Measurements from ENCODE around the gene MUTYH.
A peak's percentile ranks its signal among the peaks of the same experiment; 100 is the strongest.
"Not testable (repeated sequence)": the region's sequence is repeated elsewhere in the genome, so short reads cannot be mapped to it uniquely, and the experiment has no call there.

Gene MUTYH

DNA sequence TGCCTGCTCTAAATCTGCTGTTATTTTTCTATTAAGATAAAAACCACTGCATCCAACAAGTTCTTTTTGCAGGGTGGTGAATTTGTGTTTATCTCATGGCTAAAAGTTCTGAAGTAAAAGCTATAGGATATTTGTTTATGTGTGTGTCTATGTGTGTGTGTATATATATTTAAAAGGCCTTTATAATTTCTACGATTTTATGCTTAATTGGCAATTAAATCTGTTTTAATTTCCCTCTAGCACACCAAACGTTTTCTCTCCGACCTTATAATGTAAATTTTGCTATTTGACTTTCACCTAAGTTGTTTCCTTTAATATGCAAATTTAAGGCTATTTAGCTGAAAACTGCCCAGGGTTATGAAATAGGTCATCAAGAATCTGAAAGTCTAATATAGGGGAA, 33.3 kb downstream of the MUTYH start:
- H3K4me3 Mint-ChIP-seq, result no peak overlapping the region
- H3K27ac Mint-ChIP-seq, result peak overlapping the region; percentile 77
- H3K4me1 Mint-ChIP-seq, result peaks cover 37% of the 10 kb centered on the region
- H3K9me3 Mint-ChIP-seq, result no peaks in the 10 kb centered on the region
- H3K27me3 Mint-ChIP-seq, result no peaks in the 10 kb centered on the region
- no peaks in the 10 kb centered on the region for H3K36me3 Mint-ChIP-seq

DNA sequence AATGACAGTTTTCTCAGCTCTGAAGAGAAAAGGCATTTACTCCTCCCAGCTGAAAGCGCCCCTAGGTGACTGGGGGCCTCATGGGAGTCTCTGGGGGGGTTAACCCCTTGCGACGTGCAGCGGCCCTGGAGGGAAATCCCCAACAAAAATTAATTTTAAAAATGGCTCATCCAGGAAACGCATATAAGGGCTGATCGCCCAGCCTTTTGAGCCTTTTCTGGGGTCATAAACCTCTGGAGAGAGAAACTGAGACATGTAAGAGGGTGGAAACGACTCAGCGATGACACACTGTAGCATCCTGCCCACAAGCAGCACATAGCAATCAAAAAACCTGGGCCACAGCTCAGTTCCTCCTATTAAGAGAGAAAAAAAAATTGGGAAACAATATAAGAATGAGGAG, 33.9 kb downstream of the MUTYH start:
- H3K4me3 Mint-ChIP-seq, result peak overlapping the region; percentile 48
- H3K4me1 Mint-ChIP-seq, result peaks cover 41% of the 10 kb centered on the region
- H3K9me3 Mint-ChIP-seq, result no peaks in the 10 kb centered on the region
- H3K27ac Mint-ChIP-seq, result peak overlapping the region; percentile 57
- H3K27me3 Mint-ChIP-seq, result no peaks in the 10 kb centered on the region
- no peaks in the 10 kb centered on the region for H3K36me3 Mint-ChIP-seq

DNA sequence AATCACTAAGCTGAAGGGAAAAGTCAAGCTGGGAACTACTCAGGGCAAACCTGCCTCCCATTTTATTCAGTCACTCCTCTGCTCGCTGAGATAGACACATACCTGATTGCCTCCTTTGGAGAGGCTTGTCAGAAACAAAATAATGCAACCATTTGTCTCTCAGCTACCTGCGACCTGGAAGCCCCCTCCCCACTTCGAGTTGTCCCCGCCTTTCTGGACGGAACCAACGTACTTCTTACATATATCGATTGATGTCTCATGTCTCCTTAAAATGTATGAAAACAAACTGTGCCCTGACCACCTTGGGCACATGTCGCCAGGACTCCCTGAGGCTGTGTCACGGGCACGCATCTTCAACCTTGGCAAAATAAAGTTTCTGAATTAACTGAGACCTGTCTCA, 35.0 kb downstream of the MUTYH start:
- H3K27ac Mint-ChIP-seq, result peak overlapping the region; percentile 65
- no peaks in the 10 kb centered on the region for H3K9me3 Mint-ChIP-seq
- peaks cover 45% of the 10 kb centered on the region for H3K4me1 Mint-ChIP-seq
- H3K36me3 Mint-ChIP-seq, result no peaks in the 10 kb centered on the region
- H3K27me3 Mint-ChIP-seq, result no peaks in the 10 kb centered on the region
- peak overlapping the region; percentile 82 for H3K4me3 Mint-ChIP-seq

DNA sequence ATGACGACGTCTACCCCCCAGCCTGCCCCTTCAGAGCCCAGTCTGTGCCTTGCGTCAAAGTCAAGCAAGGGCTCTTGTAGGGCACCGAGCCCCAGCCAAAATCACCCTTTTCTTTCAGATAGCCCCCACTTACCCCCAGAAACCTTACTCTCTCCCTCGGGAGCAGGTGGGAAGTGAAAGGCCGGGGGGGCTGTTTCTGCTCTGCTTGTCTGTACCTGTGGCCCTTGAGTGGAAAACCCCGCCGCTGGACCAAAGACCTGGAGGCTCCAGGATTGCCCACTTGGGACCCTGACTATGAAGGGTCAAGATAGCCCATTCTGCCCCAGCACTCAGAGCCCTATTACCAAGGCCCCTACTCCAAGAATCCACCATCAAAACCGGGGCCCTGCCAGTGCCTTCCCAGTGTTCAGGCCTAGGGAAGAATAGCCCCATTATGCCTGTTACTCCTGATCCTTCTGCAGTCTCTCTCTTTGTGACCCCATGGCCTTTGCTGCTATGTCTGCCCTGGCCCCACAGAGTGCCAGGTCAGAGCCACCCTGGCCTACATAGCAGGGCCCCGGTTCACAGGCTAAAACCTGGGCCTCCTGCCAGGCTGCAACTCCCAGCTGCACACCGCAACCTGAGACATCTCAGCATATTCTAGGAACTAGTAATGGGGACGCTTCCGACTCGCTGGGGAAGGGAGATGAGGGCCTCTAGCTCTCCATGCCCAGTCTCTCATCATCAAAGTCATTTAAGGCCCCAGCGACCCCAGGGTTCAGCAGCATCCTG, 35.7 kb downstream of the MUTYH start:
- no peaks in the 10 kb centered on the region for H3K27me3 Mint-ChIP-seq
- H3K4me1 Mint-ChIP-seq, result peaks cover 45% of the 10 kb centered on the region
- H3K36me3 Mint-ChIP-seq, result no peaks in the 10 kb centered on the region
- H3K9me3 Mint-ChIP-seq, result no peaks in the 10 kb centered on the region
- peak overlapping the region; percentile 93 for H3K4me3 Mint-ChIP-seq
- peak overlapping the region; percentile 96 for H3K27ac Mint-ChIP-seq

DNA sequence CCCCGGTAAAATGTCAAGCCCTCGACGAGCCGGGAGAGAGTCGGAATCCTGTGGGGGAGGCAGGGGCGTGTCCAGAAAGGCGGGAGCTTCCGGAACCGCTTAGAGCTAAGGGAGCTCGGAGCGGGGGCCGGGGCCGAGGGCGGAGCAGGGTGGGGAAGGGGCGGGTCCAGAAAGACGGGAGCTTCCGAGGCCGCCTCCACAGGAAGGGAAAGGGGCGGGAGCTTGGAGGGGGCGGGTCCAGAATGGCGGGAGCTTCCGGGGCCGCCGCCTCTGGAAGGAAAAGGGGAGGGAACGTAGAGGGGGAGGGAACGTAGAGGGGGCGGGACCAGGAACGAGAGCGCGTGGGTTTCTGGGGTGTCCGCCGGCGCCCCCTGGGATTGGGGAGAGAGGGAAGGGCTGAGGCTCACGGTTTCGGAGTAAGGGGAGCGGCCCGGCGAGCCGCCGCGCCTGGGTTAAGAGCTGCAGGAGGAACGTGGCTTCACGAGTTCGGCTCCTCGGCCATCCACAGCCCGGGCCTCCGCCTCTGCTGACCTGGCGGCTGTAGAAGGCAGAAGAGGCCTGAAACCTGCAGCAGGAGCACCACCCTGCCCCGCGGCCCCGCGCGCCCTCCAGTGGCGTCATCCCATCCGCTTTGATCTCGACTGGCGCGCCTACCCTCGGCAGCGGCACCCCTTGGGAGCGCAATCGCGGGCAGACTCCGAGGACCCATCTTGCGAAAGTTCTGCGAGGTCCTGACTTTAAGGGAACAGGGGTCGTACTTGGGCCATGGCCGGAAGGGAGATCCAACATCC, 36.5 kb downstream of the MUTYH start:
- Mint-ChIP-seq H3K4me3 (peak overlapping the region; percentile 93), H3K9me3 (no peaks in the 10 kb centered on the region), H3K4me1 (peaks cover 45% of the 10 kb centered on the region), H3K27ac (peak overlapping the region; percentile 96), H3K27me3 (no peaks in the 10 kb centered on the region), H3K36me3 (no peaks in the 10 kb centered on the region)

DNA sequence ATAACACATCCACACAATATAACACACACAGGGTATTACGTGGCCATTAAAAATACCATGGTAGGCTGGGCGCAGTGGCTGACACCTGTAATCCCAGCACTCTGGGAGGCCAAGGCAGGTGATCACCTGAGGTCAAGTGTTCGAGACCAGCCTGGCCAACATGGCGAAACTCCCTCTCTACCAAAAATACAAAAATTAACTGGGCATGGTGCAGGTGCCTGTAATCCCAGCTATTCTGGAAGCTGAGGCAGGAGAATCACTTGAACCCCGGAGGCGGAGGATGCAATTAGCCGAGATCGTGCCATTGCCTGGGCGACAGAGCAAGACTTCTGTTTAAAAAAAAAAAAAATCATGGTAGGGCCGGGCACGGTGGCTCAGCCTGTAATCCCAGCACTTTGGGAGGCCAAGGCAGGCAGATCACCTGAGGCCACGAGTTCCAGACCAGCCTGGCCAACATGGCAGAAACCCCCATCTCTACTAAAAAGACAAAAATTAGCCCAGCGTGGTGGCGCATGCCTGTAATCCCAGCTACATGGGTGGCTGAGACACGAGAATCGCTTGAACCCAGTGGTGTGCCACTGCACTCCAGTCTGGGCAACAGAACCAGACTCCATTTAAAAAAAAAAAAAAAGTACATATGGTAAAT, 37.6 kb downstream of the MUTYH start:
- Mint-ChIP-seq H3K27ac (no peak overlapping the region), H3K9me3 (no peaks in the 10 kb centered on the region), H3K4me3 (peak overlapping the region; percentile 53), H3K36me3 (no peaks in the 10 kb centered on the region), H3K4me1 (peaks cover 45% of the 10 kb centered on the region), H3K27me3 (no peaks in the 10 kb centered on the region)

DNA sequence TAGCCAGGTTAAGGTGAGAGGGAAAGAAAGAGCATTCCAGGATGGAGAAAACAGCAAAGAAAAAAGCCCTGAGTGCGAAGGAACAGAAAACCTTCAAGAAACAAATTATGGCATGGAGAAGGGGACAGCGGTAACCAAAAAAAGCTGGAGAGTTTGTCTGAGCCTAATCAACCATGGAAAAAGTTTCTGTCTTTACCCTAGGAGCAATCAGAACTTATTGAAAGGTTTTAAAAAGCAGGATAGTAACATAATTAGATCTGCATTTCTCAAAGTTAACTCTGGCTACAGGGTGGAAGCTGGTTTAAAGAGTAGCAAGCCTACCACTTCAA, 39.6 kb downstream of the MUTYH start:
- peaks cover 32% of the 10 kb centered on the region for H3K4me1 Mint-ChIP-seq
- no peaks in the 10 kb centered on the region for H3K9me3 Mint-ChIP-seq
- no peak overlapping the region for H3K4me3 Mint-ChIP-seq
- H3K36me3 Mint-ChIP-seq, result no peaks in the 10 kb centered on the region
- H3K27ac Mint-ChIP-seq, result no peak overlapping the region
- no peaks in the 10 kb centered on the region for H3K27me3 Mint-ChIP-seq

DNA sequence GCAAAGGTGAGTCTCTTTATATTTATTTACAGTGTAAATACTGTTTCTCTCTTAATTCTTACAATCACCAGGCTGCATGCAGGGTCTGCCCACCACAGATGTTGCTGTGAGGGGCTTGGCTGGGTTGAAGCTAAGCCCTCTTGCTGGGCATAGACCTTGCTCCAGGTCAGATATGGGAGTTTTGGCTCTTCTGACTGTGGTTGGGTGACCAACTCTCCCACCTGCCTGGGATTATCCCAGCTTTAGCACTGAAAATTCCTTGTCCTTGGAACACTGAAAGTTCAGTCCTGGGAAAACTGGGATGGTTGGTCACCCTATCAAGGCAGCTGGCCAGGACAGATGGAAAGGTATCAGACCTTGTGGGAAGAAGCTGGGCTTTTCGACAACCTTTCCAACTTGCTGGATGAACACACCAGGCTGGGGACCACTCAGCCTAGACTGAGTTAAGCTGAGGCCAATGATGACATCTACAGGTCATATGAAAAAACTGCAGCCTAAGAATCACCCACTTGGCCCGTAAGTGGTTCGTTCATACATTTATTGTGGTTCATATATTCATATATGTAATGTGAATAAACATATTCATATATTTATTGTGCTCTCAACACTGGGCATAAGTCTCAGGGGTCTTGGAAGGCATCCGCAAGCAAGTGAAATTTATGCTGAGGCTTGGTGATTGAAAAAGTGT, 40.1 kb downstream of the MUTYH start:
- Mint-ChIP-seq H3K27ac (no peak overlapping the region), H3K4me1 (peaks cover 27% of the 10 kb centered on the region), H3K4me3 (no peak overlapping the region), H3K27me3 (no peaks in the 10 kb centered on the region), H3K36me3 (no peaks in the 10 kb centered on the region), H3K9me3 (no peaks in the 10 kb centered on the region)

DNA sequence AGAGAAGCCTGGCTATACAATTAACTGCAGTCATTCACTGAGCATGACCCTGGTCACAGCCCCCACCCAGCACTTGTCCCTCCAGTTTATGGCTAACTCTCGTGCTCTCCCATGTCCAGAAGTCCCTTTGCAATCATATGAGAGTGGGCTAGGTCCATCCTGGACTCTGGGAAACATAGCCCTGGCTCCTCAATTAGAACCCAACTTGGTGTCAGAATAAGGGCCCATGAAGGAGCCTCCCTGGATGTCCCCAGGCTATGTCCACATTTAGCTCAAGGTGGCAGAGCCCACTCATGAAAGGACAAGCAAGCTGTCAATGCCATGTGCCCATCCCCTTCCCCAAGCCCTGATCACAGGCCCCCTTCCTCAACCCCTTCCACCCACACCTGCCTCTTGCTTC, 40.9 kb downstream of the MUTYH start:
- peaks cover 19% of the 10 kb centered on the region for H3K4me1 Mint-ChIP-seq
- no peak overlapping the region for H3K27ac Mint-ChIP-seq
- H3K9me3 Mint-ChIP-seq, result no peaks in the 10 kb centered on the region
- no peak overlapping the region for H3K4me3 Mint-ChIP-seq
- H3K36me3 Mint-ChIP-seq, result no peaks in the 10 kb centered on the region
- no peaks in the 10 kb centered on the region for H3K27me3 Mint-ChIP-seq

DNA sequence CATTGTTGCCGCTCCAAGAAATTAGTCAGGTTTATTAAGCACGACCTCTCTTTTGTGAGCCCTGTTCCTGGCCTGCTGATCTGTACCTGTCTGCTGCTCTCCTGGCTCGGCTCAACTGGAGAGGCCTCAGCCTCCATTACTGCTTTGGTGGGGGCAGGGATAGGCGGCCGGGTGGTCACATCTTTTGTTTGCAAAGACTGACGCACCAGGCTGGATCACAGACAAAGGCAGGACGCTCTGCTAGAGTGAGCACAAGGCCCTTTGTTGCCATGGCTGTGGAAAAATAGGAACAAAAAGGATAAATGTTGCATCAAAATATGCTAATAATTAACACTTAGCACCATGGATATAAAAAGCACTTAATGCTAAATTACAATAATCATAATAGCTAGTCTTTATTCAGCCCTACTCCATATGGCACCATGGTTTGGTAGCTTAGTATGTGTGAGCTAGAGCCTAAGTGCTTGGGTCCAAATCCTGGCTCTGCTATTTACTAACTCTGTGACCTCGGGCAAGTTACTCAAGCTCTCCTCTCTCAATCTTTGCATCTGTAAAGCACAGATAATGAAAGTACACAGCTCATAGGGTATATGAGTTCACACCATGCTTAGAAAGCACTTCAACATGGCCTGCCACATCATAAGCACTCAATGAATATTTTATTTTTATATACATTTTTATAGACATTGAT, 42.4 kb downstream of the MUTYH start:
- no peaks in the 10 kb centered on the region for H3K36me3 Mint-ChIP-seq
- H3K27me3 Mint-ChIP-seq, result no peaks in the 10 kb centered on the region
- H3K4me1 Mint-ChIP-seq, result peaks cover 15% of the 10 kb centered on the region
- no peak overlapping the region for H3K4me3 Mint-ChIP-seq
- no peak overlapping the region for H3K27ac Mint-ChIP-seq
- H3K9me3 Mint-ChIP-seq, result no peaks in the 10 kb centered on the region

DNA sequence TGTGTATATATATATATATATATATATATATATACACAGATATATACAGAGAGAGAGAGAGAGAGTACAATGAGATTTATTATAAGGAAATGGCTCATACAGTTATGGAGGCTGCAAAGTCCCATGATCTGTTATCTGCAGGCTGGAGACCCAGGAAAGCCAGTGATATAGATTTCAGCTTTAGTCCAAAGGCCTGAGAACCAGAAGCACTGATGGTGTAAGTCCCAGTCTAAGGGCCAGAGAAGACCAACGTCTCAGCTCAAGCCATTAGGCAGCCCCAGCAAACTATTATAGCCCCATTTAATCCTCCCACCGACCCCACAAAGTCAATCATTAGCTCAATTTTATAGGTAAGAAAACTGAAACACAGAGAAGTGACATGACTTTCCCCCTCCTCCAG, 48.5 kb downstream of the MUTYH start:
- Mint-ChIP-seq H3K36me3 (no peaks in the 10 kb centered on the region), H3K27me3 (no peaks in the 10 kb centered on the region), H3K4me3 (no peak overlapping the region), H3K9me3 (no peaks in the 10 kb centered on the region), H3K4me1 (no peaks in the 10 kb centered on the region), H3K27ac (no peak overlapping the region)

DNA sequence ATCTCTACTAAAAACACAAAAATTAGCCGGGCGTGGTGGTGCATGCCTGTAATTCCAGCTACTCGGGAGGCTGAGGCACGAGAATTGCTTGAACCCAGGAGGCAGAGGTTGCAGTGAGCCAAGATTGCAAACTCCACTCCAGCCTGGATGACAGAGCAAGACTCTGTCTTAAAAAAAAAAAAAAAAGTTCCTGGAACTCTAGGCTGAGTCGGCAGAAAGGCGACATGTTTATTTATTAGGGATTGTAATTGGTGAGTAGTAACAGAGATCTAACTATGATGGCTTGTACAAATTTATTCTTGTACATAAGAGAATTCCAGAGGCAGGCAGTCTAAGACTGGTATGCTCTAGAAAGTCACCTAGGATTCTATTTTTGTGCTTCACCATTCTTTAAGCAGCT, 49.2 kb downstream of the MUTYH start:
- not testable (repeated sequence) for H3K4me3 Mint-ChIP-seq, H3K36me3 Mint-ChIP-seq, H3K27ac Mint-ChIP-seq, H3K4me1 Mint-ChIP-seq, H3K27me3 Mint-ChIP-seq, H3K9me3 Mint-ChIP-seq

DNA sequence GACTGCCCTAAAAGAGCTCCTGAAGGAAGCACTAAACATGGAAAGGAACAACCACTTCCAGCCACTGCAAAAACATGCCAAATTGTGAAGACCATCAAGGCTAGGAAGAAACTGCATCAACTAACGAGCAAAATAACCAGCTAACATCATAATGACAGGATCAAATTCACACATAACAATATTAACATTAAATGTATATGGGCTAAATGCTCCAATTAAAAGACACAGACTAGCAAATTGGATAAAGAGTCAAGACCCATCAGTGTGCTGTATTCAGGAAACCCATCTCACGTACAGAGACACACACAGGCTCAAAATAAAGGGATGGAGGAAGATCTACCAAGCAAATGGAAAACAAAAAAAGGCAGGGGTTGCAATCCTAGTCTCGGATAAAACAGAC, 53.7 kb downstream of the MUTYH start:
- not testable (repeated sequence) for H3K4me3 Mint-ChIP-seq, H3K36me3 Mint-ChIP-seq, H3K9me3 Mint-ChIP-seq, H3K4me1 Mint-ChIP-seq, H3K27me3 Mint-ChIP-seq, H3K27ac Mint-ChIP-seq

DNA sequence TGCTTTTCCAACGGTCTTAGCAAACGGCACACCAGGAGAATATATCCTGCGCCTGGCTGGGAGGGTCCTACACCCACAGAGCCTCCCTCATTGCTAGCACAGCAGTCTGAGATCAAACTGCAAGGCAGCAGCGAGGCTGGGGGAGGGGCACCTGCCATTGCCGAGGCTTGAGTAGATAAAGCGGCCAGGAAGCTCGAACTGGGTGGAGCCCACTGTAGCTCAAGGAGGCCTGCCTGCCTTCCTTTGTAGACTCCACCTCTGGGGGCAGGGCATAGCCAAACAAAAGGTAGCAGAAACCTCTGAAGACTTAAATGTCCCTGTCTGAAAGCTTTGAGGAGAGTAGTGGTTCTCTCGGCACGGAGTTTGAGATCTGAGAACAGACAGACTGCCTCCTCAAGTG, 55.4 kb downstream of the MUTYH start:
- H3K9me3 Mint-ChIP-seq, H3K4me3 Mint-ChIP-seq, H3K36me3 Mint-ChIP-seq, H3K27me3 Mint-ChIP-seq, H3K4me1 Mint-ChIP-seq, H3K27ac Mint-ChIP-seq: not testable (repeated sequence)

DNA sequence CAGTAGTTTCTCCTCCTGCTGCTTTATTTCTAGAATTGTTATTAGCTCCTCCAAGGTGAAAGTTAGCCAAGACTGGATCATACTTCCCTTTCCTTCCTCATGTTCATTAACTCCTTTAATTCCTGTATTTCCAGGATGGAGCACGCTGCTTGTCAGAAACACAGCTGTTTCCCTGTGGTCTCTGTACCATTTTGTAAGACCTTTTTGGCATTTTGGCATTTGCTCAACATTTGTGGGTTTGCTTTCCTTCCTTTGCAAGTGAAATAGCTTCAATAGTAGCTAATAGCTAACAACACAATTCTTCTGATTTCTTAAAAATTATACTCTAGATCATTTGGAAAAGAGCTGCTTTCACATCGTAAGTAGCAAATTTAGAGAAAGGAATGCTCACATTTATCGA, 57.9 kb downstream of the MUTYH start:
- H3K9me3 Mint-ChIP-seq, result no peaks in the 10 kb centered on the region
- peaks cover 2% of the 10 kb centered on the region for H3K36me3 Mint-ChIP-seq
- no peak overlapping the region for H3K27ac Mint-ChIP-seq
- H3K4me1 Mint-ChIP-seq, result no peaks in the 10 kb centered on the region
- no peak overlapping the region for H3K4me3 Mint-ChIP-seq
- no peaks in the 10 kb centered on the region for H3K27me3 Mint-ChIP-seq

Measured in activated naive CD4-positive, alpha-beta T cell treated with anti-CD3 and anti-CD28 coated beads, Interleukin-2, amount 50 U/mL, for 24 hours (primary cell).